Measurements from ENCODE around the gene AFAP1.
A peak's percentile ranks its signal among the peaks of the same experiment; 100 is the strongest.

The AFAP1 gene

DNA sequence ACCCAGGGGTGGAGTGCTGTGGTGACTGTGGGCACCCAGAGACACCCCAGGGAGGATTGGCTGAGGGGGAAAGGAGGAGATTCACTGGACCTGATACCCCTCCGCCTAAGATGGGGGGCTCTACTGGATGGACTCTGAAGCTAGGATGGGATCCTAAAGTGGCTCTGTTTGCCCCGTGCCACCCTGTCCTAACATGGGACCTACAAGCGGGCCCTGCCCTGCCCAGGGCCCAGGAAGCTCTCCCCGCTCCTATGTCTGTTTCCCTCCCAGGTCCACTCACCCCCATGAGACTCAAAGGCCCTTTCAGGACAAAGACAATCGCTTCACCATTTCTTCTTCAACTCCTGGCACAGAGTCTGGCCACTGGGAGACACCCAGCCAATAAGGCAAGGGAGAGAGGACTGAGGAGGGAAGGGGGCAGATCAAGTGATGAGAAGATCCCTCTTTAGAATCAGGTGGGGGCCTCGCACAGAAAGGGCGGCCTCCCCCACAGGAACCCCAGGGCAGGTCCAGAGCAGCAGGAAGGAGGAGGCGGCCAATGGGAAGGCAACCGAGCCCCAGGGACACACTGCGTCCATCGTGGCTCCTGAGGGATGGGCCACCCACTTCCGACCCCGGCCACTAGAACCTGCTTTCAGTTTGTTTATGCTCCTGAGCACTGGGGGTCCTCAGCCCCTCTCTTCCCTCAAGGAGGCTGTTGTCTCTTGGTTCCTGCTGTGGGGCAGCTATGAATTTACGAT is 155.4 kb downstream of the AFAP1 start:
- no peak for DNase-seq (ENCODE audit: low read depth in 2 of 2)

DNA sequence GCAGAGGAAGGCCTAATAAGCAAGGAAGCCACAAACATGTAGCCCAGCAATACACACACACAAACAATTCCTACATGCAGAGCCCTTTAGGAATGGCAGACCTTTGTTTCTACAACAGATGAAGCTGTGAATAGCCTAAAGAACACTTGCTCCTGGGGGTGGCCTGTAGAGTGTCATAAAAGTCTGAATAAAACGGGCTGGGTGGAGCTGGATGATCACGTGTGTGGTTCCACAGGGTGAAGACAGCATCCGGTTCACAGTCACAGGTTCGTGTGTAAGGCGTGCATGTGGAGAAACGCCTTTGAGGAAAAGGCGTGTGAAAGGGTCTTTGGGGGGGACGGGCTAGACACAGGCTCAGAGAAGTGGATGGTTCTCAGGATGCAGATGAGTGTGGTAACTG is 156.1 kb downstream of the AFAP1 start:
- DNase-seq (ENCODE audit: low read depth in 2 of 2) = no peak

DNA sequence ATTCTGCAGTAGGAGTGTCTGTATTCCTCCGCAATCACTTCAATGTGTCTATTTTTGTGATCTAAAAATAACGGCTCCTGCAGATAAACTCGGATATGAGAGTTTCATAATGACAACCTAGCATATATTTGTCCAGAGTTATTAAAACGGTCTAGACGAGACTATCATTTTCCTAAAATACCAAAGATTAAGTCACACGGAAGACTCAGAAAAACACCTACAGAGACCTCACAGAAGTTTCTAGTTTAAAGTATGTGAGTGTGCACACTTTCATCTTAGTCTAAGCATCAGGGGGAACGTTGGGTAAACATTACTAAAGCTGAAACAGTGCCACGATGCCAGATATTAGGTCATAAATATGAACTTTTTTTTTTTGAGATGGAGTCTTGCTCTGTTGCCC is 156.9 kb downstream of the AFAP1 start:
- DNase-seq (ENCODE audit: low read depth in 2 of 2) = no peak

DNA sequence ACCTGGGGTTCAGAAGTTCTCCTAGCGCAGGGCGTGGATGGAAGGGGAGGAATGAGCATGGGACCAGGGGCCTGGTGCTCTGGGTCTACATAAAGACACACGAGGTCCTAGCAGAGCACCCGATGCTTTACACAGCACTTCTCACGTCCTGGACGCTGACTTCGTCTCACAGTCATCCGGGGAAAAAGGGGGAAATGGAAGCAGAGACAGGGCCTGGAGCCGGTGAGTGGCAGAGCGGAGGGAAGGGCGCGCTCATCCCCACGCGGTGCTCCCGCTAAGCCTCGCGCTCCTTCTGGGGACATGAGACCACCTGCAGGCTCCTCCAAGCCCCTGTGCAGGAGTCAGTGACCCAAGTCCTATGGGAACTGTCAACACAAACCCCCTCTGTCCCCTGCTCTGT is 157.7 kb downstream of the AFAP1 start:
- DNase-seq (ENCODE audit: low read depth in 2 of 2) = no peak

DNA sequence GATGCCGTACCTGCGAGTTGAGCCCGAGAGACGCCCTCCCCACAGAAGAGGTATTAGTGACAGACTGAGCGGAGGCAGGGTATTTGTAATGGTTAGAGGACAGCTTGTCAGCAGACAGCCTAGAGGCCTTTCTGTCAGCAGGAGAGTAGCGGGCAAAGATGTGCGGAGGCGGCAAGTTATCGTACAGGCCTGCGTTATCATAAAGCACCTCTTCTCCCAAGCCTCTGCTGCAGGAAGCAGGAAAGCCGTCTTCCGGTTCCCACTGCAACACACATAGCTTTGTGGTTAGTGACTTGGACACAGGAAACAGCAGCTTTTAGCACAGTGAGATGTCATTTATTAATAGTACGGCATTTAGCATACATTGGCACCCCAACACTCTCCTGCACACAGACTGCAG is 158.3 kb downstream of the AFAP1 start:
- no peak for DNase-seq (ENCODE audit: low read depth in 2 of 2)

DNA sequence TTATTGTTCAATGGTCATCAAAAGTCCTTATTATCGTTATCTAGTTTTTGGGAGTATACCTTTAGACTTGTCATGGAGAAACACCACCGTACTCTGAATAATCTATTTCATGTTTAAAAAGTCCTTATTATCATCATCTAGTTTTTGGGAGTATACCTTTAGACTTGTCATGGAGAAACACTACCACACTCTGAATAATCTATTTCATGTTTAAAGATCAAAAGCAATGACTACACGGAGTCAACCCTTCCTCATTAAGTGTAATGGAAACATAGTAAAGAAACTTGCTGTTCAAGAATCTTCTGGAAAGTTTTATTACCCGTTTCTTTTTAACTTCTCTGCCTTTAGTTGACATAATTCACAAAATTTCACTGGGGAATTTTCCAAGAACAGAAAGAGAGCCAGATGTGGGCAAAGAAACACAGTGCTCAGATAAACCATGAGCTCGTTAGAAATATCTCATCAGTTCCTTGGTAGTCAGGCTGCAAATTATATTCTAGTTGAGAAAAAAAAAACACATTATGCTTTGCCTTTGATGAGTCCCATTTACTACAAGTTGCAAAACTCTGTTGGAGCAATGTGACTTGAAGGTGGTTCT is 158.8 kb downstream of the AFAP1 start:
- DNase-seq (ENCODE audit: low read depth in 2 of 2) = no peak

DNA sequence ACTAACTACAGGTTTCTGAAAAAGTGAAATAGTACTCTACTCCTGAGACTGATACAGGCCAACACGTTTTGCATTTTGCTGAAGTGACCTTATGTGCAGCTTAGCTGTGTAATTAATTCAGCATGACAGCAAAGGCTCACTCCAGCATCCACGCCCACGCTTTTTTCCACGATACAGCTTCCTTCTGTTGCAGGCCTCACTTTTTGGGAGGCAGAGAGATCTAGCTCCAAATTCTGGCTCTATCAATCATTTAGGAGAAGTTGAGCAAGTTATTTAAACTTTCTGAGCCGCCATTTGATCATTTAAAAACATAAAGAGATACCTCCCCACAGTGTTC is 160.3 kb downstream of the AFAP1 start:
- DNase-seq (ENCODE audit: low read depth in 2 of 2) = no peak

DNA sequence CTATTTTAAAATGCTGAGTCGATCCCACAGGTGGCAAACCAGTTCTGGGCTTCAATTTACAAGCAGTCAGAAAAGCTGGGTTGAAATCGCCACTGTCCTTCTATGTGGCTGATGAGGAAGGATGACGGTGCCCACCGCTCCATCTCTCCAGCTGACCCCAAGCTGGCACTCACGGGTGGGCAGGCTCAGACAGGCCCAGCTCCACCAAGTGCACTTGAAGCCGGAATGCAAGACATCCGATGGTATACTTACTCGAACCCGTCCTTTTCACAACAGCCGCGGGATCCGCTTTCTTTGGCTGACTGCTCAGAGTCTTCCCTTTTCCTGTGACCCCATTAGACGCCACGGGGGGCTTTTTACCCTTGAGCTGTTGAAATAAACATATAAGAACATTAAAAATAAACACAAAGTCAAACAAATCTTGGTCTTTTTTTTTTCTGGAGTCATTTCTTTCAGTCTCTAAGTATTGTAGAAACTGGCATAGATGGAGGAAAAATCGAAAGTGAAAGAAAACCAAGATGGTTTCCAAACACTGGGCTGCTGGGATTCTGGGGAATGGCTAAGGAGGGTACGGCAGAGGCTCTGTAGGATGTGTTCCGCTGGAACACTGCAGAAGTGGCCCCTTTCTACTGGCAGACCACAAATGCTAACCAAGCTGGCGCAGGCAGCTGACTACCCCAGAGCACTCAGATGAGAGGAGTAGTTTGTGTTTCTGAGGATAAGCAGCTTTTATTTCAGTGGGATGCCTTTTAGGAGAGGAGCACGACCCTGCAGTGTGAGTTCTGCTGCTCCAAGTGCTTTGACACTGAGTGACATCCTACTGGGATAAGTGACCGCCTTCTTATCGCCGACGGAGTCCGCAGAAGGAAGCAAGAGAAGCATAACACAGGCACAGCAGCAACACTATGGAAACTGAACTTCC is 160.9 kb downstream of the AFAP1 start:
- DNase-seq (ENCODE audit: low read depth in 2 of 2) = no peak

DNA sequence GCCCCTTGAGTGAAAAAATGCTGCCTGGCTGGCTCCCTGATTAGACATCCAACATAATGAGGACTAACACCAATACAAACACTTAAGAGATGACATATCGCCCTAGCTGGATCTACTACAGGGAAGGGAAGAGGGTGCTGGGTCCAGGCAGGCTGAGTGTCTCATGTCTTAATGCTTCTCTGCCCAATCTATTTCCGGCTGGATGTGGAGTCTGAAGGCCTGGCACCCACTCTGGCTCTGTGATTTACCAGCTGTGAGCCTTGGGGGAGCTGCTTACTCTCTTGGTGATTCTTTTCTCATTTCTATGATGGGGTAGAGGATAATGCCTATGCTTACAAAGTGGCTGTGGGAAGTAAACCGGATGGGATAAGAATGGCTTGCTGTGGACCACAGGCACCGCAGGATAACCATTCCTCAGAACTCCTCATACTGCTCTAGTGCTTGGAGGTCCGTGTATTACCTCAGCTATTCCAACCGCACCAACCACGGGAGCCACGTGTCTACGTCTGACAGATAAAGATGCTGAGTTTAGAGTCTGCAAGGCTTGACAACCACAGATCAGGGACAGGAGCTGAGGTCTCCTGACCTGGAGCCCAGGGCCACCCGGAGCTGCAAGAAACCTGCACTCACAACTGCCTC is 161.7 kb downstream of the AFAP1 start:
- DNase-seq (ENCODE audit: low read depth in 2 of 2) = no peak

DNA sequence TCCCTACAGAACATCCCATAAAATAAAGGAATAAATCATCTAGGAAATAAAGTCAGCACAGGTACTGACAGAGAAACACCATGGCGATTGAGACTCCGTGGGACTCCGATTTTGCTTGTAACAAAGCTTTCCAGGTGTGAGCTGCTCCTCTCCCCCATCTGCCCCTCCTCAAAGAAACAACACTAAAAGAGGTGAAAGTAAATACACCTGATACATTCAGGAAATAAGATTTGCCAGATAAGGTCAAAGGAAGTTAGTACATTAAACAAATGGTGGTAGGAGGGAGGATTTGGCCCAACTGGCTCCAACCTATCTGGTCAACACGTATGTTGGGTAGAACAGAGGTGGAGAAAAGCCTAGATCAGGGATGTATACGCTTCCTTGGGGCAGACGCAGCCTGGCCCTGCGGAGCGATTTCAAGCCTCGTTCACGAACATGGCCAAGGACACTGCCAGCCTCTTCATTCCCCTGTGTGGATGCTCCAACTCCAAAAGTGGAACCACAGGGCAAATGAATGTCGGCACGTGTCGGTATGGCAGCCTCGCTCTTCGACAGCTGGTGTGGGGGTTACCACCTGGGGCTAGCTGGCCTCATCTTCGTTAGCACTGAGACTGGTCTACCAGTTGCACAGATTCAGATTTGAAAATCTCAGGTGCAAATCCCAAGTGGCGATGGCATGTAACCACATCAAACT is 162.5 kb downstream of the AFAP1 start:
- no peak for DNase-seq (ENCODE audit: low read depth in 2 of 2)

DNA sequence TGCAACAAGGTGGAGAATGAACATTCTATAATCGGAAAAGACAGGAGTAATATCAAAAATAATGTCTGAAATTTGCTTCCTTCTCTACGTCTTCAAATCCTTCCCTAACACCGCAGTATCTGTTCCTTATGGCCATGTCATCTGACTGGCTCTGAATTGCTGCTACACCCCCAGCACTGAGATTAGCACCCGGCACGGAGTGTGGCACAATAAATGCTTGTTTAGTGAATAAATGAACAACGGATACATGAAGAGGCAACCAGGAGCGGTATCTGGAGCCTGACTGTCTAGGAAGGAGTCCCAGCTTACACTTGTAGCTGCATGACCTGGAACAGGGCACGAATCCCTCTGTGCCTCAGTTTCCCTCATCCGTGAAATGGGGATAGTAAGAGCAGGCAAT is 164.3 kb downstream of the AFAP1 start:
- no peak for DNase-seq (ENCODE audit: low read depth in 2 of 2)

DNA sequence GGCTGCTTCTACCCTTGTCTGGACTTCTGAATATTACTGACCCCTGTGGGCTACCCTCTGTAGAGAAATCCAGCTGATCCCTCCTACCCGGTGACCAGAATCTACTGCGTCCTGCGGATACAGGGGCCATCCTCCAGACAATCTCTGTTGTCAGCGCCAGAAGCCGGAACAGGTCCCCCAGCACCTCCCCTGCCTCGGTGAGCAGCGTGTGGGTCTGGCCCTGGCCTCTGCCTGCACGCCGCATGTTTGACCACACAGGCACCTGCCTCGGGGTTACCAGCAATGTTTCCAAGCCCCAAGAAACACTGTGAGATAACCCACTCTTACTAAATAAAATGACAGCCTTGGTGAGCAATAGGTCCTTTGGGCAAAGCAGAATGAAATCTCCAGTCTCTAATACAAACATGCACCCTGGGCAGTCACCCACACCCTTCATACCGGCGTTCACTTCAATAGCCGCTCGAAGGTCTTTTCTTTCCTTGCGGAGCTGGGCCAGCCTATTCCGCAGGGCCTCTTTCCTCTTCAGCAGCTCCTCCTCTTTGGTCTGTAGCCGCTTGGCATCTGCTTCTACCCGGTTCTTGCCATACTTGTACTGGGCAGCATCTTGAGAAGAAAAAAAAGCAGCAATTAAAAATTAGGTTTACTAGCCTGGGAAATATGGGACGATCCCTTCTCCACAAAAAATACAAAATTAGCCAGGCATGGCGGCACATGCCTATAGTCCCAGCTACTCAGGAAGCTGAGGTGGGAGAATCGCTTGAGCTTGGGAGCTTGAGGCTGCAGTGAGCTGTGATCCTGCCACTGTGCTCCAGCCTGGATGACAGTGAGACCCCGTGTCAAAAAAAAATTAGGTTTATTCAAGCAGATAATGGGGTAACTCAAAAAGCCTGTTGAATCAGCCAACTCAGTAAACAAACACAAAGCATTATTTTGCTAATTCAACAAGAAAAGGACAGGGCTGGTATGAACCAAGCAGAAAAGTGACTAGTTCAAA is 165.1 kb downstream of the AFAP1 start:
- DNase-seq (ENCODE audit: low read depth in 2 of 2) = no peak

DNA sequence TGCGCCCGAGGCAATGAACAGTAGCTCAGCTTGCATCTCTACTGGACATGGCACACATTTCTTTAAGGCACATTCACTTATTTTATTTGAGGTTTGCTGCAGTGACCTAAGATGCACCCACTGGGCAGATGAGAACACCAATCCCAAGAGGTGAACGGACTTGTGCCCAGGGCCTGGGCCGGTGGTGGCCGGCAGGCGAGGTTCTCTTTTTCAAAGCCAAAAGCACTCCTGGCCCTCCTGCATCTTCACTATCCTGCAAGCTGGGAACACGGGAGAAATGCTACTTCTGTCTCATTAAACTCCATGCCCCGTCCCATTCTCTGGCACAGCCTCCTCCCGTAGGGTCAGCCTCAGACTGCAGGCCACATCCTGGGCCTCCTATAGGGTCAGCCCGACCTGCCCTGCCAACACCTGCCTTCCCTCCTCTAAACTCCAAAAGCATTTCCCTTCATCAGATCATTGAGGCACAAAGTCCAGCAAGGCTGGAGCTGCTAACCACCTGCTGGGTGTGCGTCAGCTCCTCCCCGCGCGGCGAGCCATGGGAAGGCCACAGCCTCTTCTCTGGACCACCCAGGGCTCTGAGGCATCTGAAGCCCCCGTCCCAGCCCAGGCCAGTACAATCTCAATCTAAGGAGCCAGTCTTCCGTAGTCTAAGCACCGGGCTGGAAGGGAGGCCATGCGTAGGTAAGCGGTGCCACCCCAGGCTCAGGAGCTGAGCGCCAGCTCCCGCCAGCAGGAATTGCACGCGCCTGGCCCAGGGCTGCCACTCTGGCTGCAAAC is 166.1 kb downstream of the AFAP1 start:
- DNase-seq (ENCODE audit: low read depth in 2 of 2) = no peak

DNA sequence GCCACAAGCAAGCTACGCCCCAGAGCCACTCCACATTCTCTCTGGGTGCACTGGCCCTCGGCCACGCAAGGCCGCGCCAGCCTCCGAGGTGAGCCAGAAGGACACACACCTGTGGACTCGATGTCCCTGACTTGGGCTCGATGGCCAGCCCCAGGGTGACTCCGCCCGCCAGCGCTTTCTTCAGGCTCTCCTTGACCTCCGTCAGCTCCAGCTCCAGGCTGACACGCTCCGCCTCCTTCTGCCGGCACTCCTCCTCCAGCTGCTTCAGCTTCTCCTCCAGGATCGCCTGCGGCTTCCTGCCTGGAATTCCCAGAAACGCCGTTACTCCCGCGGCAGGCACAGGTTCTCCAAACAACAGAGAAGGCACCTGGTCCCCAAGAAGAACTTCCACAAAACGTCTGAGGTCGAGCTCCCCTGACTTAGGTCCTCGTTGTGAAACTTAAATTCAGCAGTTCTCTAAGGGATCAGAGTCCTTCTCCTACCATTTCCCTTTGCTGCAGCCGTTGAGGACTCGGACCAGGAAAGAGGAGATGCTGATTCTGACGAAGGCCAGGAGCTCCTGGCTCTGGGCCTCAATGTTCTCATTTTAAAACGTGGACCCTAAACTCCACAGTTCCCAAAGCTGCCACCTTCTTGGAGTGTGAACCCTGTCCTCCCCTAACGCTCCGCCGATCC is 166.8 kb downstream of the AFAP1 start:
- no peak for DNase-seq (ENCODE audit: low read depth in 2 of 2)

DNA sequence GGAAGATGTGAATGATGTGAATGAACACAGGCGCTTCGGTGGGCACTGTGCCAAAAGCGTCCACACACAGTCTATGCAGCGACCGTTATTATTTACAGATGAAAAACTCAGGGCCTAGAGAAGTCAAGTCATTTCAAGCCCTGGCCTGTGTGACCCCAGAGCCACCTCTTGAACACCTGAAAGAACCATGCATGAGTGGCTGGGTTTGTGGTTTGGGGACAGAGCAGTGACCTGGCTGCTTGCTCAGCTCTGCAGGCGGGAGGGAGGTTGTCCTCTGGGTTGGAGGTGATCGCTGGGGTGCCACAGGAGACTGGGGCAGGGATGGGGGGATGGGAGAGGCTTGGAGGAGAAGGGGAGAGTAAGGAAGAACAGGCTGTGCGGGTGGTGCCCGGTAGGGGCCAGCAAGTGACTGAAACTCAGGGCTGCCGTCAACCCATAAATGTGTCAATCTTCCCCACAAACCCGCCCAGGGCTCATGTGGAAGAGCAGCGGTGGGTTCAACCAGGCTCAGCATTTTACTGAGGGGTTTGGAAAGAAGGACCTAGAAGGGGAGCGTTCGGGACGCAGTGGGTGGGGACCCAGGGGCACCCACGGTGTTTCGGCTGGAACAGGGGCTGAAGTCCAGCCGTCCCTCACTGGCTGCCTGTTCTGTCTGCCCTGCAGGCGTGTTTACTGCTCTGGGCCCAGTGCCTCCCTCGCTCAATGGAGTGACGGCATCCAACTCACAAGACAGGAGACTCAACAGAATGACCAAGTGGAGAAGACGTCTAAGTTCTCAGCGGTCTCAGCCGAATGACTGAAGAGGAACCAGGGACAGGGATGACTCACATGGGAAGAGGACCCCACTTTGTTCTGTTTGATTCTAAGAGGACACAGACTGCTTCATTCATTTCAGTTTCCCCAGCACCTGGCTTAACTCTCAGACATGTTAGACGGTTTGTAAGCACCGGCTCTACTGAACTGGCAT is 167.8 kb downstream of the AFAP1 start:
- no peak for DNase-seq (ENCODE audit: low read depth in 2 of 2)

DNA sequence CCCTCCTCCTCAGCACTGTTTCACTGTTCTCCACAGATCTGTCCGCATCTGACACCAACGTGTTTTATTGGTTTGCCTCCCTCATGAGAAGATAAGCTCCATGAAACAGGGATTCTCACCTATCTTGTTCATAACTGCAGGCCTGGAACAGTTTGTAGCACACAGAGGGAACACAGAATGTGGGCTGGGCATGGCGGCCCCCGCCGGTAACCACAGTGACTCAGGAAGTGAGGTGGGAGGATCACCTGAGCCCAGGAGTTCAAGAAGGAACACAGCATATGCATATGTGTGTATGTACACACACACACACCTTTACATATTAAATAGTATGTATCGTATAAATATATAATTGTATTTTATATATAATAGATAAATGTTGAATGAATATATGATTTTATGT is 168.6 kb downstream of the AFAP1 start:
- DNase-seq (ENCODE audit: low read depth in 2 of 2) = peak; percentile 31 to 38

DNA sequence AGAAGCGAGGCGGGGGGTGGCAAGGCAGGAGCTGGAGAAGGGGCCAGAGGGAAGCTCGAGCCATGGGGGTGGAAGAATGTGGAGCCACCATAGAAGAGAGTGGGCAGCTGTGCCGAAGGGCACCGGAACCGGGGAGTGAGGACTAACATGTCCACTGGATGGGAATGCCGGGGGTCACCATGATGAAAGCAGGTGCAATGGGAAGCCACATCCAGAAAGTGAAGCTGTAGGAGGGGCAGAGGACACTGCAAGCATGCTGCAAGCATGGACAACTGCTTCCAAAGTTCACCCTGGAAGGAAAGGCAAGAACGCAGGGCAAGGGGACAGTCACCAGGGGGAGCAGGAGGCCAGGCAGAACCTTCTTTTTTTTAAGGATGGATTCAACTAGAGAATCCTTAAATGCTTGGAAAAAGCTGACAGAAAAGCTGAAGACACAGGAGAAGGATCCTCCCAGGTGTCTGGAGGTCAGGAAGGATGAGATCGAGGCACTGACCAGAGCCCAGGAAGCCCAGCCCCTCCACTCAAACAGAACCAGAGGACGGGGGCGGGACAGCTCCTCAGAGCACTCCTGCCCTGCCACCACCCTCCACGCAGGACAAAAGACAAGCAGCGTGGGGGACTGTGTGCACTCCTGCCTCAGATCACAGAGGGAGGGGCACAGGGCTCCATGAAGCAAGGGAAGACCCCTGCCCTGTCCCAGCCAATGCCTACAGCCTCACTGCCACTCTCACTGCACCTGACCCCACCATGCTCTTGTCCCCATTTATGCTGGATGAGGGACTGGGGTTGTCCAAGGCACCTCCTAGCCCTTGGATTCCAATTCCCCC is 169.2 kb downstream of the AFAP1 start:
- no peak for DNase-seq (ENCODE audit: low read depth in 2 of 2)

Measured in stimulated activated CD4-positive, alpha-beta T cell treated with anti-CD3 and anti-CD28 coated beads, Interleukin-1b, Interleukin-23, amount 100 ng/mL, for 4 hours (primary cell).